ENCODE data around the gene LLPH. TPM values are rescaled to one million over a fixed set of nuclear protein-coding genes. Genes with fewer than 3 reads are reported as not detected.

Gene LLPH
- total and polyA plus RNA-seq, 2 donors = 9.7 to 25.7 TPM

DNA sequence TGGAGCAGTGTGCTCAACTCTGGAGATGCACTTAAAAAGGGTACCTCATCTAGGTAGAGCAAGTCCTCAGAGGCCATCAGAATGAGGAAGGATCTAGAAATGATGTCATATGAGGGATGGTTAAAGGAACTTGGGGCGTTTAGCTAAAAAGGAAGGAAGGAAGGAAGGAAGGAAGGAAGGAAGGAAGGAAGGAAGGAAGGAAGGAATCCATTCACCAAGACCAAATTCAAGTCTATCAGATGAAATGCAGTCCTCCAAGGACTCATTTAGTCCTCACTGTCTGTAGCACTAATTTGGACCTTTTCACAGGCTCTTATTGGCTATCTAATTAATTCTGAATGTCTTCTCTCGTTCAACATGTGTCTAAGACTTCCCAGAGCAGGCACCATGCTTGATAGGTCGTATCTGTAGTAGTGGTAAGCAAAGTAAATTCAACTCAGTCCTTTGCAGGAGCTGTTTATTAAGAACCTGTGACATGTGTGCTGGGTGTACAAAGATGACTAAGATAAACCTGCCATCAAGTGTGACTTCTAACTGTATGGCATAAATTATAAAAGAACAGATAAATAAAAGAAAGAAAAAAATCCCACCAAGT lies 63.5 kb downstream of the LLPH start:
- no peak overlapping the region for H3K27ac ChIP-seq (ENCODE audit: low read depth)
- WGBS = 70% methylated on average over 3 of the region's 3 CpGs
- H3K4me3 ChIP-seq (ENCODE audit: low read depth, low read length) = no peak overlapping the region
- no peaks in the 10 kb centered on the region for H3K36me3 ChIP-seq (ENCODE audit: insufficient read depth)
- DNase-seq (ENCODE audit: extremely low spot score) = no peak
- no peaks in the 10 kb centered on the region for H3K4me1 ChIP-seq (ENCODE audit: insufficient read depth)

Other genes starting within 250 kb of the LLPH start
- 97.0 TPM for gene TMBIM4, start 39.2 kb upstream of the LLPH start, total RNA-seq
- gene TMBIM4, start 39.2 kb upstream of the LLPH start, polyA plus RNA-seq = 224 TPM
- 40.3 TPM for gene IRAK3, start 58.5 kb upstream of the LLPH start, total RNA-seq
- 11.1 TPM for gene IRAK3, start 58.5 kb upstream of the LLPH start, polyA plus RNA-seq
- gene HELB, start 171.7 kb upstream of the LLPH start, total RNA-seq = 15.0 TPM
- gene HELB, start 171.7 kb upstream of the LLPH start, polyA plus RNA-seq = 0.70 TPM

All from urinary bladder (tissue), 4 donors.